Prostate gland (tissue), 2 donors: ENCODE data around the gene BTF3L4. TPM values are rescaled to one million over a fixed set of nuclear protein-coding genes. Genes with fewer than 3 reads are reported as not detected.

ENCODE experiments used
- DNase-seq: peaks from one replicate; pipeline ENCODE4 v3.0.0-alpha.2; 2019; ENCODE audit warnings: low spot score
- H3K27ac ChIP-seq, 2 donors: fragments of 200-600 bp; sonication (generic); 2 replicates each; pipeline ENCODE4 v1.5.1; 2017 to 2019
- H3K27me3 ChIP-seq: fragments of 200-600 bp; sonication (generic); replicated peaks from 2 replicates; pipeline ENCODE4 v1.5.1; 2019; ENCODE audit not compliant: insufficient read depth
- H3K36me3 ChIP-seq, 2 donors: fragments of 200-600 bp; sonication (generic); 1 replicate in 1 of 2; 2 replicates in 1 of 2; pipeline versions ENCODE4 v1.5.1 to v1.8.1; 2017 to 2019
- H3K4me1 ChIP-seq: fragments of 200-600 bp; sonication (generic); replicated peaks from 2 replicates; pipeline ENCODE4 v1.5.1; 2019
- H3K4me3 ChIP-seq, 2 donors: fragments of 200-600 bp; sonication (generic); 2 replicates each; pipeline ENCODE4 v1.5.1; 2017 to 2019
- H3K9me3 ChIP-seq: fragments of 200-600 bp; sonication (generic); 2 replicates; pipeline ENCODE4 v1.5.1; 2017
- POLR2A ChIP-seq: fragments of 450-650 bp; IDR thresholded peaks from one replicate; pipeline ENCODE4 v1.6.1; 2016; ENCODE audit warnings: antibody characterized with exemption, mild to moderate bottlenecking
- POLR2AphosphoS5 ChIP-seq: sonication (generic); formaldehyde crosslinking; IDR thresholded peaks from one replicate; pipeline ENCODE4 v1.6.1; 2017; ENCODE audit warnings: antibody characterized with exemption
- WGBS: methylation state at CpG from one replicate; pipeline ENCODE4 v1.1.5; 2018; 5-methylcytosine and 5-hydroxymethylcytosine counted together
- intact Hi-C: fragments of 100-400 bp; cut with DNase I; formaldehyde crosslinking; loops from one replicate; pipeline ENCODE4 v1.14.2; 2022
- total RNA-seq, 2 donors: library from RNA; depleted of rRNA; stranded (reverse); fragments of >200 nt; gene quantifications; one replicate each; pipeline ENCODE4 v1.1.0, GENCODE V29; 2016
- TF ChIP-seq, protein P1 (sequence below), 4 experiments: fragments of 200-600 bp in 2 of 4; fragments of 450-650 bp in 2 of 4; sonication (generic) in 2 of 4; IDR thresholded peaks; 1 replicate in 3 of 4; 2 replicates in 1 of 4; pipeline ENCODE4 v1.5.1; 2016 to 2019; ENCODE audit warnings: antibody characterized with exemption in 4 of 4, mild to moderate bottlenecking in 2 of 4, moderate library complexity in 2 of 4

Gene BTF3L4
- total RNA-seq, 2 donors from 2014 or later: 34.7 to 39.0 TPM

DNA sequence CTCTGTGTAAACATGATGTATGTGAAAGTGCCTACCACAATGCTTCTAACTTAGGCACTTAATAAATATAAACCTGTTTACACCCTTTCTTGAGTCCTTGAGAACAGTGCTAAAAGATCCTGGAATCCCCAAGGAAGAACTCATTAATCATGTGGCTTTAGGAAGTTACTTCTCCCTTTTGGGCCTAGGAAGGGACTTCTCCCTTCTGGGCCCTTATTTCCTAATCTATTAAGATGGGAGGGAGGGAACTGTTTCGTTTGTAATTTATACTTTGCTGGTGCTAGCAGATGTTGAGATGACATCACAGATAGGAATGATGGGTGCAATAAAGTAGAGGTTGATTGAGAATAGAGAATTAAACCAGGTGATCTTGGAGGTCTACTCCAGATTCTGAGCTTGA is 1.2 kb downstream of the BTF3L4 start:
- WGBS: 14% methylated on average over 1 of the region's 1 CpG
- Histone ChIP-seq H3K27ac (peak overlapping the region in 1 of 2 donors; percentile 83), H3K27me3 (no peaks in the 10 kb centered on the region), H3K4me3 (peak overlapping the region; percentile 79 to 86), H3K4me1 (peaks cover 6% of the 10 kb centered on the region), H3K36me3 (no peaks in the 10 kb centered on the region), H3K9me3 (no peaks in the 10 kb centered on the region)
- TF ChIP-seq POLR2A: no peak
- TF ChIP-seq POLR2AphosphoS5: no peak
- TF ChIP-seq, protein P1, sequence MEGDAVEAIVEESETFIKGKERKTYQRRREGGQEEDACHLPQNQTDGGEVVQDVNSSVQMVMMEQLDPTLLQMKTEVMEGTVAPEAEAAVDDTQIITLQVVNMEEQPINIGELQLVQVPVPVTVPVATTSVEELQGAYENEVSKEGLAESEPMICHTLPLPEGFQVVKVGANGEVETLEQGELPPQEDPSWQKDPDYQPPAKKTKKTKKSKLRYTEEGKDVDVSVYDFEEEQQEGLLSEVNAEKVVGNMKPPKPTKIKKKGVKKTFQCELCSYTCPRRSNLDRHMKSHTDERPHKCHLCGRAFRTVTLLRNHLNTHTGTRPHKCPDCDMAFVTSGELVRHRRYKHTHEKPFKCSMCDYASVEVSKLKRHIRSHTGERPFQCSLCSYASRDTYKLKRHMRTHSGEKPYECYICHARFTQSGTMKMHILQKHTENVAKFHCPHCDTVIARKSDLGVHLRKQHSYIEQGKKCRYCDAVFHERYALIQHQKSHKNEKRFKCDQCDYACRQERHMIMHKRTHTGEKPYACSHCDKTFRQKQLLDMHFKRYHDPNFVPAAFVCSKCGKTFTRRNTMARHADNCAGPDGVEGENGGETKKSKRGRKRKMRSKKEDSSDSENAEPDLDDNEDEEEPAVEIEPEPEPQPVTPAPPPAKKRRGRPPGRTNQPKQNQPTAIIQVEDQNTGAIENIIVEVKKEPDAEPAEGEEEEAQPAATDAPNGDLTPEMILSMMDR (IDR thresholded peaks at IDR 0.05): no peak
- intact Hi-C loops: no loop called here
- DNase-seq: no peak

DNA sequence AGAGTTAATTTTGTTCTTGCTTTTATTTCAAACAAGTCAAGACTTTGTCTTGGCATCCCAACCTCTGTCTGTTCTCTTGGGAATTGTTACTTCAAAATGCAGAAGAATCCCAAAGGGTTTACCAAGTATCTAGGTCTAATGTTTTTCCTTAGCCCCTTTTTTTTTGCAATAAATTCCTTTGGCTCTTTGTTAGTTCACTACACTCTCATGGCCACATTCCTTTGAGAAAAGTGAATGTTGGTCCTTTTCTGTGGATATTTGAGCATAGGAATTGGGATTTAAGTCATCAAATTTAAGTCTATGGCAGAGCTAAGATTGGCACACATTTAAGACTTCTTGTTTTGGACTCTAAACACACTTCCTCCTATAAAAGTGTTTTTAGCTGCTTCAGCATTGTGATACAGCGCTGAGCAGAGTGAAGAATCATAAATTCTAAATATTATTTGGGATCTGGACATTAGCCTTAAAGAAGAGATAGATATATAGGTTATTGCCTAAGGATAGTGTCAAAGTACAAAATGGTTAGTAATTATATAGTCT is 1.9 kb downstream of the BTF3L4 start:
- no peak overlapping the region for H3K4me3 ChIP-seq
- H3K27me3 ChIP-seq: no peaks in the 10 kb centered on the region
- intact Hi-C loops: no loop called here
- no peaks in the 10 kb centered on the region for H3K9me3 ChIP-seq
- no peak overlapping the region for H3K27ac ChIP-seq
- H3K4me1 ChIP-seq: peaks cover 6% of the 10 kb centered on the region
- TF ChIP-seq POLR2A: no peak
- TF ChIP-seq, protein P1 (IDR thresholded peaks at IDR 0.05): no peak
- TF ChIP-seq POLR2AphosphoS5: no peak
- DNase-seq: no peak
- H3K36me3 ChIP-seq: no peaks in the 10 kb centered on the region
- WGBS: 42% methylated on average over 1 of the region's 1 CpG

DNA sequence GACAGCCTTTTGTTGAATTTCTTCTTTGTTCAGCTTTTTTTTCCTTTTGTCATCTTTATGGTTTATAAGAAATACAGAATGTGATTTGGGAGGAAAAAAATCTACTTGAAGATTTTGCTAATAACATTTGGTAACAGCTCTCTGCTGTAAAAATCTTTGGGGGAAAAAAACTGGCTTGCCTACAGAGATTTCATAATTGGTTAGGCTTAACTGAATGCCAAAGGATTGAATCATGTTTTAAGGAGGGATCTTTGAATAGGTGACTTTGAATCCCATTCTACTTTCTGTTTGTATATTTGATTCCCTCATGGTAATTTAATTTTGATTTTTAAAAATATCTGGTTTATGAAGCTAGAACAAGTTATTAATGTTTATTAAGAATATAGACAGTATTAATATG is 3.2 kb downstream of the BTF3L4 start:
- Histone ChIP-seq H3K4me3 (no peak overlapping the region), H3K27ac (no peak overlapping the region), H3K9me3 (no peaks in the 10 kb centered on the region)

DNA sequence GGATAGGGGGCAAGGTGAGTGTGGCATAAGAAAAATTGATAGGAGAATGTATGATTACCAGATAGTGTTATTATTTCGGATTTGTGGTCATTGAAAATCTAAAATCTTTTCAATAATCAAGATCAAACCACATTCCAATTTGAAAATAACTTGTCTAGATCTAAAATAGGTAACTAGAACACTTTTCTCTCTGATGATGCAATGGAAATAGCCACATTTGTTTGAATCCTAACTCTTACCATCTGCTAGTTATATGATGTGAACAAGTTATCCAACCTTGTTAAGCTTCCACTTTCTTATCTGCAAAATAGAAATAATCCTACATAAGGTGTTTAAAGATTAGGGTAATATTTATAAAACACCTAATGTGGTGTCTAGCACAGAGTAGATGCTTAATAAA is 3.8 kb downstream of the BTF3L4 start:
- intact Hi-C loops: no loop called here
- TF ChIP-seq POLR2AphosphoS5 (no peak), POLR2A (no peak)
- TF ChIP-seq, protein P1 (IDR thresholded peaks at IDR 0.05): no peak
- H3K4me1 ChIP-seq: peaks cover 6% of the 10 kb centered on the region
- H3K9me3 ChIP-seq: no peaks in the 10 kb centered on the region
- 97% methylated on average over 1 of the region's 1 CpG for WGBS
- H3K27me3 ChIP-seq: no peaks in the 10 kb centered on the region
- H3K4me3 ChIP-seq: no peak overlapping the region
- no peaks in the 10 kb centered on the region for H3K36me3 ChIP-seq
- DNase-seq: no peak
- no peak overlapping the region for H3K27ac ChIP-seq

More for the DNA sequence above, 3.2 kb downstream of the BTF3L4 start:
- no peaks in the 10 kb centered on the region for H3K36me3 ChIP-seq
- H3K4me1 ChIP-seq: peaks cover 6% of the 10 kb centered on the region
- TF ChIP-seq POLR2AphosphoS5 (no peak), POLR2A (no peak)
- TF ChIP-seq, protein P1 (IDR thresholded peaks at IDR 0.05): no peak
- no peaks in the 10 kb centered on the region for H3K27me3 ChIP-seq
- intact Hi-C loops: no loop called here
- no peak for DNase-seq

DNA sequence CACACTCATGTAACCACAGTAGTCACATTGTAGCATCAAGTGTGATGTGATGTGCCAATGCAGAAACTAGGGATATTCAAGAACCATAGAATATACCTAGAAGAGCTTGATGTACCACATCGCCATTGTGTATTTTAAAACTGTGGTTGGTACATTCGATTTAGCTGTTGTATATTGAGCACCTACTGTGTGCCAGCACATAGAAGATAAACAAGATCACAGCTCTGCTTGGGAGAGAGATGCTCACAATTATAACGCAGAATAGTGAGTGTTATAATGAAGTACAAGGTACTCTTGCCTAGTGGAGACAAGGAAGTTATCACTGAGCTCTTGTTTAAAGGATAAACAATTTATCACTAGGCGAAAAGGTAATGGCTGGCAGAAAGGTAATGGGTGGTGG is 4.7 kb downstream of the BTF3L4 start:
- Histone ChIP-seq H3K4me3 (no peak overlapping the region), H3K4me1 (peaks cover 6% of the 10 kb centered on the region), H3K9me3 (no peaks in the 10 kb centered on the region), H3K27ac (no peak overlapping the region), H3K27me3 (no peaks in the 10 kb centered on the region), H3K36me3 (peaks cover 0 to 7% of the 10 kb centered on the region in 2 donors)
- TF ChIP-seq POLR2A: no peak
- TF ChIP-seq, protein P1 (IDR thresholded peaks at IDR 0.05): no peak
- TF ChIP-seq POLR2AphosphoS5: no peak
- no peak for DNase-seq
- WGBS: 98% methylated on average over 4 of the region's 4 CpGs
- intact Hi-C loops: no loop called here
